GM18526 (cell line): ENCODE data around the gene FLYWCH2.

Experiments
- POLR2A ChIP-seq: IDR thresholded peaks from 3 replicates; pipeline ENCODE4 v1.6.1; 2011; ENCODE audit not compliant: insufficient read length; ENCODE audit errors: extremely low read depth

The FLYWCH2 gene

GRCh38 chr16:2895813-2896212, 12.8 kb downstream of the FLYWCH2 start:
- TF ChIP-seq POLR2A: no peak

GRCh38 chr16:2896480-2897010, 13.5 kb downstream of the FLYWCH2 start:
- no peak for TF ChIP-seq POLR2A

GRCh38 chr16:2897110-2897509, 14.1 kb downstream of the FLYWCH2 start:
- TF ChIP-seq POLR2A: no peak

- TF ChIP-seq POLR2A: no peak
Measured at GRCh38 chr16:2898831-2899563, 16.0 kb downstream of the FLYWCH2 start.

- TF ChIP-seq POLR2A: no peak
Measured at GRCh38 chr16:2899564-2900072, 16.6 kb downstream of the FLYWCH2 start.

- TF ChIP-seq POLR2A: no peak
Measured at GRCh38 chr16:2900526-2901075, 17.6 kb downstream of the FLYWCH2 start.

- no peak for TF ChIP-seq POLR2A
Measured at GRCh38 chr16:2902337-2903130, 19.5 kb downstream of the FLYWCH2 start.

- TF ChIP-seq POLR2A: no peak
Measured at GRCh38 chr16:2904100-2904921, 21.3 kb downstream of the FLYWCH2 start.

- no peak for TF ChIP-seq POLR2A
Measured at GRCh38 chr16:2904922-2905240, 21.9 kb downstream of the FLYWCH2 start.

GRCh38 chr16:2905241-2905987, 22.4 kb downstream of the FLYWCH2 start:
- peak; percentile 94 for TF ChIP-seq POLR2A

GRCh38 chr16:2905988-2906387, 23.0 kb downstream of the FLYWCH2 start:
- no peak for TF ChIP-seq POLR2A

GRCh38 chr16:2910441-2910969, 27.5 kb downstream of the FLYWCH2 start:
- no peak for TF ChIP-seq POLR2A

- peak; percentile 52 for TF ChIP-seq POLR2A
Measured at GRCh38 chr16:2911638-2912329, 28.8 kb downstream of the FLYWCH2 start, which contains the start of gene FLYWCH1. Gene FLYWCH1 (plus strand): TSS chr16:2911931. CDS start chr16:2929686, 17,755 bp downstream.
